ENCODE measurements around the gene SLC7A4. TPM values are rescaled to one million over a fixed set of nuclear protein-coding genes. Genes with fewer than 3 reads are reported as not detected.

The SLC7A4 gene
- total RNA-seq, 2 experiments from 2014 or later: not detected

DNA sequence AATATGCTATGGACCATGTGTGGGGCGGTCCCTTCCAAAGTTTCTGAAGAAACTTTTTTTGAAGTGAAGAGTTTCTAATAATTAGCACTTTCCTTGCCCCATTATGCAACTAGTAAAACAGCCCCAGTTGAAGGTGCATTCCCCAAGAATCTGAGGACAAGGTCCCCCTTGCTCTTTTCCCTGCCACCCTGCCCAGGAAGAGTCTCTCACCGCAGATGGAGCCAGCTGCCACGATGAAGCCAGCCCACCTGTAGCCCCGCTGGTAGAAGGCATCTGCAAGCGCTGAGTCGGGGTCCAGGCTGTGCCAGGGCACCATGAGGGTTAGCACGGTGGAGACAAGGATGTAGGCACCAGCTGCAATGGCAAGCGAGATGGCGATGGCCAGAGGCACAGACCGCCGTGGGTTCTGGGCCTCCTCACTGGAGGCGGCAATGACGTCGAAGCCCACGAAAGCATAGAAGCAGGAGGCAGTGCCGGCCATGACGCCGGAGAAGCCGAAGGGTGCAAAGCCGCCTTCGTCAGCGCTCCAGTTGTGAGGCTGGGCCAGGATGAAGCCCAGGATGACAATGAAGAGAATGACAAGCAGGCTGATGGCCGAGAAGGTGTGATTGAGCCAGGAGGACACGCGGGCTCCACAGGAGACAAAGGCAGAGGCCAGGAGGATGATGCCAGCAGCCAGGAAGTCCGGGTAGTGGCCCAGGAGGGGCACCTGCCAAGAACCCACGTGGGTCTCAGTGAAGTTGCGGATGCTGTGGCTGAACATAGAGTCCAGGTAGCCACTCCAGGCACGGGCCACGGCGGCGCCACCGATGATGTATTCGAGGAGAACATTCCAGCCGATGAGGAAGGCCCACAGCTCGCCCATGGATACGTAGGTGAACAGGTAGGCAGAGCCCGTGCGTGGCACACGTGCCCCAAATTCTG, 1.5 kb downstream of the SLC7A4 start:
- POLR2A ChIA-PET: no interaction called here
- Histone ChIP-seq H3K4me2 (ENCODE audit: low read length) (no peak overlapping the region), H3K9me3 (ENCODE audit: low read length) (no peaks in the 10 kb centered on the region), H2AFZ (ENCODE audit: low read length) (no peak overlapping the region), H4K20me1 (ENCODE audit: insufficient read depth, low read length) (no peaks in the 10 kb centered on the region), H3K36me3 (ENCODE audit: insufficient read depth, low read length) (no peaks in the 10 kb centered on the region), H3K27ac (ENCODE audit: low read depth, low read length, poor library complexity, severe bottlenecking) (no peak overlapping the region), H3K4me3 (ENCODE audit: low read depth, low read length, poor library complexity, severe bottlenecking) (no peak overlapping the region), H3K4me1 (ENCODE audit: insufficient read depth, low read length, poor library complexity, severe bottlenecking) (no peaks in the 10 kb centered on the region), H3K9me2 (ENCODE audit: insufficient read depth, low read length) (no peaks in the 10 kb centered on the region), H3K79me2 (ENCODE audit: insufficient read depth, low read depth, low read length) (no peaks in the 10 kb centered on the region)
- DNase-seq (ENCODE audit: low spot score): no peak
- intact Hi-C loops (cut with micrococcal nuclease; ENCODE audit: unreplicated experiment): no loop called here
- TF ChIP-seq EZH2phosphoT487 (IDR thresholded peaks at IDR 0.05; ENCODE audit: borderline replicate concordance, low read depth, low read length): no peak
- no peak for TF ChIP-seq CTCF (conservative IDR thresholded peaks at IDR 0.05; ENCODE audit: low read length)
- CTCF ChIA-PET (ENCODE audit: unreplicated experiment): no interaction called here
- BruUV-seq (replicated peaks): no TSS peak

GRCh38 chr22:21030032-21030431, 2.3 kb downstream of the SLC7A4 start:
- H3K9me3 ChIP-seq (ENCODE audit: low read length): no peaks in the 10 kb centered on the region
- no peaks in the 10 kb centered on the region for H4K20me1 ChIP-seq (ENCODE audit: insufficient read depth, low read length)
- H3K4me3 ChIP-seq (ENCODE audit: low read depth, low read length, poor library complexity, severe bottlenecking): no peak overlapping the region
- H2AFZ ChIP-seq (ENCODE audit: low read length): no peak overlapping the region
- H3K79me2 ChIP-seq (ENCODE audit: insufficient read depth, low read depth, low read length): no peaks in the 10 kb centered on the region
- no peaks in the 10 kb centered on the region for H3K36me3 ChIP-seq (ENCODE audit: insufficient read depth, low read length)
- TF ChIP-seq CTCF (conservative IDR thresholded peaks at IDR 0.05; ENCODE audit: low read length) (no peak), EZH2phosphoT487 (IDR thresholded peaks at IDR 0.05; ENCODE audit: borderline replicate concordance, low read depth, low read length) (no peak)
- H3K4me1 ChIP-seq (ENCODE audit: insufficient read depth, low read length, poor library complexity, severe bottlenecking): peaks cover 4% of the 10 kb centered on the region
- POLR2A ChIA-PET: no interaction called here
- H3K9me2 ChIP-seq (ENCODE audit: insufficient read depth, low read length): no peaks in the 10 kb centered on the region
- no peak for DNase-seq (ENCODE audit: low spot score)
- intact Hi-C loops (cut with micrococcal nuclease; ENCODE audit: unreplicated experiment): no loop called here
- BruUV-seq (replicated peaks): no TSS peak
- H3K4me2 ChIP-seq (ENCODE audit: low read length): no peak overlapping the region
- CTCF ChIA-PET (ENCODE audit: unreplicated experiment): no interaction called here
- no peak overlapping the region for H3K27ac ChIP-seq (ENCODE audit: low read depth, low read length, poor library complexity, severe bottlenecking)

- no peaks in the 10 kb centered on the region for H3K36me3 ChIP-seq (ENCODE audit: insufficient read depth, low read length)
- ChIA-PET POLR2A (no interaction called here), CTCF (ENCODE audit: unreplicated experiment) (no interaction called here)
- no peak for DNase-seq (ENCODE audit: low spot score)
- H3K9me2 ChIP-seq (ENCODE audit: insufficient read depth, low read length): no peaks in the 10 kb centered on the region
- H3K79me2 ChIP-seq (ENCODE audit: insufficient read depth, low read depth, low read length): no peaks in the 10 kb centered on the region
- H3K4me1 ChIP-seq (ENCODE audit: insufficient read depth, low read length, poor library complexity, severe bottlenecking): peaks cover 4% of the 10 kb centered on the region
- no peak for TF ChIP-seq EZH2phosphoT487 (IDR thresholded peaks at IDR 0.05; ENCODE audit: borderline replicate concordance, low read depth, low read length)
- TF ChIP-seq CTCF (conservative IDR thresholded peaks at IDR 0.05; ENCODE audit: low read length): no peak
- intact Hi-C loops (cut with micrococcal nuclease; ENCODE audit: unreplicated experiment): loop anchor here (10.0 kb wide), 1 partner anchor 65 kb away; no protein-coding TSS in a partner anchor
- no peaks in the 10 kb centered on the region for H4K20me1 ChIP-seq (ENCODE audit: insufficient read depth, low read length)
- H2AFZ ChIP-seq (ENCODE audit: low read length): no peak overlapping the region
- H3K9me3 ChIP-seq (ENCODE audit: low read length): no peaks in the 10 kb centered on the region
- H3K4me3 ChIP-seq (ENCODE audit: low read depth, low read length, poor library complexity, severe bottlenecking): no peak overlapping the region
- no peak overlapping the region for H3K4me2 ChIP-seq (ENCODE audit: low read length)
- H3K27ac ChIP-seq (ENCODE audit: low read depth, low read length, poor library complexity, severe bottlenecking): no peak overlapping the region
- BruUV-seq (replicated peaks): no TSS peak
Observed at GRCh38 chr22:21029486-21030025, 2.8 kb downstream of the SLC7A4 start.

All from OCI-LY7 (cell line).